EH (cell line): Measurements from ENCODE around the gene IGLON5.

ENCODE experiments used
- DNase-seq: peaks from one replicate; pipeline ENCODE4 v3.0.0-alpha.2; 2015; ENCODE audit warnings: low read depth

The IGLON5 gene

GRCh38 chr19:51311351-51312257 lies at the start of gene IGLON5:
TSS of gene IGLON5 (plus strand) at chr19:51311644. CDS start at chr19:51311848, 204 bp downstream.
- no peak for DNase-seq

GRCh38 chr19:51263808-51264207 lies 47.6 kb upstream of the IGLON5 start:
- no peak for DNase-seq

GRCh38 chr19:51271067-51271466 lies 40.4 kb upstream of the IGLON5 start:
- no peak for DNase-seq

GRCh38 chr19:51272183-51272810 lies 39.1 kb upstream of the IGLON5 start:
- no peak for DNase-seq

- DNase-seq, result no peak
Measured at GRCh38 chr19:51274049-51274770, 37.2 kb upstream of the IGLON5 start.

GRCh38 chr19:51277112-51277511 lies 34.3 kb upstream of the IGLON5 start:
- DNase-seq, result no peak

GRCh38 chr19:51282335-51282734 lies 29.1 kb upstream of the IGLON5 start:
- no peak for DNase-seq

GRCh38 chr19:51285682-51286081 lies 25.8 kb upstream of the IGLON5 start:
- no peak for DNase-seq

GRCh38 chr19:51289635-51290034 lies 21.8 kb upstream of the IGLON5 start:
- no peak for DNase-seq

- DNase-seq, result no peak
Measured at GRCh38 chr19:51292971-51293370, 18.5 kb upstream of the IGLON5 start.

- DNase-seq, result no peak
Measured at GRCh38 chr19:51293571-51294210, 17.8 kb upstream of the IGLON5 start.

- no peak for DNase-seq
Measured at GRCh38 chr19:51294211-51294976, 17.1 kb upstream of the IGLON5 start.

GRCh38 chr19:51294977-51295375 lies 16.5 kb upstream of the IGLON5 start:
- no peak for DNase-seq

- DNase-seq, result no peak
Measured at GRCh38 chr19:51295382-51296126, 15.9 kb upstream of the IGLON5 start.

- DNase-seq, result no peak
Measured at GRCh38 chr19:51296336-51297093, 14.9 kb upstream of the IGLON5 start.

GRCh38 chr19:51297406-51297805 lies 14.0 kb upstream of the IGLON5 start:
- no peak for DNase-seq

- no peak for DNase-seq
Measured at GRCh38 chr19:51301266-51301665, 10.2 kb upstream of the IGLON5 start.

- DNase-seq, result no peak
Measured at GRCh38 chr19:51305479-51305878, 6.0 kb upstream of the IGLON5 start.

- DNase-seq, result no peak
Measured at GRCh38 chr19:51316688-51317087, 5.2 kb downstream of the IGLON5 start.

GRCh38 chr19:51317376-51317775 lies 5.9 kb downstream of the IGLON5 start:
- DNase-seq, result no peak
